OCI-LY3 (cell line): ENCODE measurements around the gene GOSR2.

Experiments used
- H2AFZ ChIP-seq: fragments of 200-600, 300-600 bp; shearing (Covaris generic); 2 replicates; pipeline ENCODE4 v1.6.0; 2014; ENCODE audit warnings: antibody characterized with exemption, low read depth, low read length
- H3K27ac ChIP-seq: fragments of 200-600, 300-600 bp; sonication (generic); 2 replicates; pipeline ENCODE4 v1.5.1; 2014; ENCODE audit warnings: mild to moderate bottlenecking, low read length, moderate library complexity, mixed read lengths
- H3K27me3 ChIP-seq: fragments of 200-600, 300-600 bp; sonication (generic); 2 replicates; pipeline ENCODE4 v1.6.1; 2014; ENCODE audit warnings: low read depth, low read length, mixed read lengths
- H3K36me3 ChIP-seq: fragments of 200-600, 300-600 bp; sonication (generic); replicated peaks from 2 replicates; pipeline ENCODE3; 2014; ENCODE audit warnings: low read depth, low read length, mixed read lengths
- H3K4me1 ChIP-seq: fragments of 300-600, 200-600 bp; sonication (generic); 2 replicates; pipeline ENCODE4 v1.6.1; 2014; ENCODE audit warnings: low read length, mixed read lengths
- H3K4me2 ChIP-seq: fragments of 200-600, 300-600 bp; sonication (generic); 2 replicates; pipeline ENCODE4 v1.6.1; 2014; ENCODE audit warnings: low read length, mixed read lengths
- H3K4me3 ChIP-seq: fragments of 300-600, 200-600 bp; sonication (generic); 2 replicates; pipeline ENCODE4 v1.5.1; 2014; ENCODE audit warnings: antibody characterized with exemption, mild to moderate bottlenecking, low read length, moderate library complexity
- H3K79me2 ChIP-seq: fragments of 300-600, 200-600 bp; shearing (Covaris generic); 2 replicates; pipeline ENCODE4 v1.6.1; 2014; ENCODE audit warnings: mild to moderate bottlenecking, low read length, mixed read lengths
- H3K9ac ChIP-seq: fragments of 300-600, 200-600 bp; shearing (Covaris generic); 2 replicates; pipeline ENCODE4 v1.6.0; 2014; ENCODE audit warnings: mild to moderate bottlenecking, low read length, moderate library complexity
- H3K9me3 ChIP-seq: fragments of 200-600, 300-600 bp; shearing (Covaris generic); 2 replicates; pipeline ENCODE4 v1.6.1; 2014; ENCODE audit warnings: low read length, mixed read lengths; ENCODE audit not compliant: insufficient read depth
- H4K20me1 ChIP-seq: fragments of 200-600, 300-600 bp; sonication (generic); 2 replicates; pipeline ENCODE4 v1.6.1; 2016; ENCODE audit warnings: low read length, mixed read lengths; ENCODE audit not compliant: insufficient read depth
- CTCF ChIP-seq: fragments of 200-600, 300-600 bp; sonication (generic); IDR thresholded peaks from 2 replicates; pipeline ENCODE4 v1.5.1; 2014; ENCODE audit warnings: antibody characterized with exemption, low read length, low read depth
- EZH2phosphoT487 ChIP-seq: fragments of 200-600 bp; shearing (Covaris generic); IDR thresholded peaks from 2 replicates; pipeline ENCODE4 v1.6.1; 2018; ENCODE audit warnings: antibody characterized with exemption, mixed run types, low read depth

GOSR2 gene

DNA sequence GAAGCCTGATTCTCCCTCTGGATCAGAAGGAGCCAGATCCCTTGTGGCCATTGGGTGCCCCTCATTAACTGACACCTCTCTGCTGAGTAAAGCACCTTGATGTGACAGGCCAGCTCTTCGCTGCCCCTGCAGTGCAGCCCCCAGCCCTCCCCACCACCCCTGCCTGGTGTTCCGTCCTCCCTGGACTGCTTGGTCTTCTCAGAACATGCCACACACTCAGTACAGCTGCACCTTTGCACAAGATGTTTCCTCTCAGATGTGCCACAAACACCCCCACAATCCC lies 20.2 kb downstream of the GOSR2 start:
- TF ChIP-seq EZH2phosphoT487, result no peak
- Histone ChIP-seq H2AFZ (no peak overlapping the region), H3K9me3 (no peaks in the 10 kb centered on the region), H3K27ac (no peak overlapping the region), H4K20me1 (no peaks in the 10 kb centered on the region), H3K4me2 (no peak overlapping the region), H3K4me3 (no peak overlapping the region), H3K4me1 (no peaks in the 10 kb centered on the region), H3K9ac (no peak overlapping the region), H3K36me3 (peaks cover 34% of the 10 kb centered on the region), H3K79me2 (no peaks in the 10 kb centered on the region), H3K27me3 (peaks cover 3% of the 10 kb centered on the region; the same call in 1 of the 2 replicates)

GRCh38 chr17:46943501-46944393 lies 20.8 kb downstream of the GOSR2 start:
- Histone ChIP-seq H3K9me3 (no peaks in the 10 kb centered on the region), H3K4me1 (no peaks in the 10 kb centered on the region), H2AFZ (no peak overlapping the region), H3K4me2 (no peak overlapping the region), H3K27me3 (peaks cover 3% of the 10 kb centered on the region; the same call in 1 of the 2 replicates), H3K4me3 (no peak overlapping the region), H3K27ac (no peak overlapping the region), H3K36me3 (peaks cover 28% of the 10 kb centered on the region), H3K79me2 (no peaks in the 10 kb centered on the region), H4K20me1 (no peaks in the 10 kb centered on the region), H3K9ac (no peak overlapping the region)
- TF ChIP-seq CTCF (no peak), EZH2phosphoT487 (no peak)

- no peaks in the 10 kb centered on the region for H3K79me2 ChIP-seq
- no peak overlapping the region for H3K4me3 ChIP-seq
- peaks cover 3% of the 10 kb centered on the region; the same call in 1 of the 2 replicates for H3K27me3 ChIP-seq
- no peak overlapping the region for H3K27ac ChIP-seq
- H2AFZ ChIP-seq, result no peak overlapping the region
- TF ChIP-seq EZH2phosphoT487, result no peak
- no peak for TF ChIP-seq CTCF
- H3K4me2 ChIP-seq, result no peak overlapping the region
- no peaks in the 10 kb centered on the region for H3K9me3 ChIP-seq
- no peak overlapping the region for H3K9ac ChIP-seq
- no peaks in the 10 kb centered on the region for H4K20me1 ChIP-seq
- no peaks in the 10 kb centered on the region for H3K4me1 ChIP-seq
- peaks cover 16% of the 10 kb centered on the region for H3K36me3 ChIP-seq
Measured at GRCh38 chr17:46944931-46945330, 22.0 kb downstream of the GOSR2 start.

- Histone ChIP-seq H3K79me2 (no peaks in the 10 kb centered on the region), H3K4me3 (no peak overlapping the region), H4K20me1 (no peaks in the 10 kb centered on the region), H3K9ac (no peak overlapping the region), H3K4me1 (no peaks in the 10 kb centered on the region), H3K27ac (no peak overlapping the region), H2AFZ (no peak overlapping the region), H3K36me3 (peaks cover under 1% of the 10 kb centered on the region), H3K27me3 (peaks cover 5% of the 10 kb centered on the region; the same call in 1 of the 2 replicates), H3K4me2 (no peak overlapping the region), H3K9me3 (no peaks in the 10 kb centered on the region)
- TF ChIP-seq CTCF, result no peak
- TF ChIP-seq EZH2phosphoT487, result no peak
Measured at GRCh38 chr17:46947216-46947615, 24.3 kb downstream of the GOSR2 start.
